KMS-11 (cell line): ENCODE results near the gene AADACL2.

ENCODE experiments used
- H2AFZ ChIP-seq: fragments of 200-600 bp; sonication (generic); 2 replicates; pipeline ENCODE4 v1.6.1; 2016; ENCODE audit warnings: antibody characterized with exemption, mixed run types, low read depth
- H3K27ac ChIP-seq: fragments of 200-600 bp; sonication (generic); 2 replicates; pipeline ENCODE4 v1.6.1; 2016; ENCODE audit warnings: mild to moderate bottlenecking, mixed run types
- H3K27me3 ChIP-seq: fragments of 200-600 bp; sonication (generic); 2 replicates; pipeline ENCODE4 v1.6.1; 2017; ENCODE audit warnings: mild to moderate bottlenecking, low read depth, mixed run types, moderate library complexity; ENCODE audit not compliant: insufficient read depth
- H3K36me3 ChIP-seq: fragments of 200-600 bp; sonication (generic); 2 replicates; pipeline ENCODE4 v1.6.1; 2017; ENCODE audit warnings: mild to moderate bottlenecking, mixed run types; ENCODE audit not compliant: insufficient read depth
- H3K4me1 ChIP-seq: fragments of 200-600 bp; sonication (generic); 2 replicates; pipeline ENCODE4 v1.6.1; 2016; ENCODE audit warnings: mild to moderate bottlenecking, low read depth, mixed run types; ENCODE audit not compliant: poor library complexity, severe bottlenecking
- H3K4me2 ChIP-seq: fragments of 200-600 bp; sonication (generic); 2 replicates; pipeline ENCODE4 v1.7.0; 2016; ENCODE audit warnings: mild to moderate bottlenecking, mixed run types
- H3K4me3 ChIP-seq: fragments of 200-600 bp; sonication (generic); IDR thresholded peaks from 2 replicates; pipeline ENCODE4 v1.6.1; 2017; ENCODE audit warnings: low read depth, low read length, mixed read lengths; ENCODE audit not compliant: insufficient read depth
- H3K79me2 ChIP-seq: fragments of 200-600 bp; sonication (generic); 2 replicates; pipeline ENCODE4 v1.6.1; 2016; ENCODE audit warnings: low read depth, mixed run types; ENCODE audit not compliant: insufficient read depth
- H3K9ac ChIP-seq: fragments of 200-600 bp; sonication (generic); 2 replicates; pipeline ENCODE4 v1.6.1; 2016; ENCODE audit warnings: mild to moderate bottlenecking, mixed run types
- H4K20me1 ChIP-seq: fragments of 200-600 bp; sonication (generic); 2 replicates; pipeline ENCODE4 v1.6.1; 2016; ENCODE audit warnings: mild to moderate bottlenecking, mixed run types; ENCODE audit not compliant: insufficient read depth
- TF ChIP-seq, protein P1 (sequence below): fragments of 200-600 bp; sonication (generic); conservative IDR thresholded peaks from 2 replicates; pipeline ENCODE4 v1.6.1; 2017; ENCODE audit warnings: low read depth, mild to moderate bottlenecking, antibody characterized with exemption, low read length, moderate library complexity, mixed read lengths

Gene AADACL2

DNA sequence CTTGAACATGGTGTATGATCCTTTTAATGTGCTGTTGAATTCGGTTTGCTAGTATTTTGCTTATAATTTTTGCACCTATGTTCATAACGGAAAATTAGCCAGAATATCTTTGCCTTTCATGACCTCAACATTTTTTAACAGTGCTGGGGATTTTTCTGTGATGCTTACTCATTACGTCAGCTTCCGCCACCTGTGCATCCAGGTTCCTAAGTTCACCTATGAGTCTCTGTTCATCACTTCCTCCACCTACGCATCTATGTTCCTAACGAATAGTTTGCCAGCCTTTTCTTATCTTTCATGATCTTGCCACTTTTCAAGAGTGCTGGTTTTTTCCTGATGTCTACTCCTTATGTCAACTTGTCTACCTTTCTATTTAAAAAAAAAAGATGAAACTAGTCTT lies 16.5 kb downstream of the AADACL2 start:
- Histone ChIP-seq H3K36me3 (no peaks in the 10 kb centered on the region), H3K79me2 (no peaks in the 10 kb centered on the region), H3K27ac (no peak overlapping the region), H3K27me3 (no peaks in the 10 kb centered on the region), H2AFZ (no peak overlapping the region), H3K4me1 (no peaks in the 10 kb centered on the region), H3K4me2 (no peak overlapping the region), H3K9ac (no peak overlapping the region), H3K4me3 (no peak overlapping the region), H4K20me1 (no peaks in the 10 kb centered on the region)
- TF ChIP-seq, protein P1, sequence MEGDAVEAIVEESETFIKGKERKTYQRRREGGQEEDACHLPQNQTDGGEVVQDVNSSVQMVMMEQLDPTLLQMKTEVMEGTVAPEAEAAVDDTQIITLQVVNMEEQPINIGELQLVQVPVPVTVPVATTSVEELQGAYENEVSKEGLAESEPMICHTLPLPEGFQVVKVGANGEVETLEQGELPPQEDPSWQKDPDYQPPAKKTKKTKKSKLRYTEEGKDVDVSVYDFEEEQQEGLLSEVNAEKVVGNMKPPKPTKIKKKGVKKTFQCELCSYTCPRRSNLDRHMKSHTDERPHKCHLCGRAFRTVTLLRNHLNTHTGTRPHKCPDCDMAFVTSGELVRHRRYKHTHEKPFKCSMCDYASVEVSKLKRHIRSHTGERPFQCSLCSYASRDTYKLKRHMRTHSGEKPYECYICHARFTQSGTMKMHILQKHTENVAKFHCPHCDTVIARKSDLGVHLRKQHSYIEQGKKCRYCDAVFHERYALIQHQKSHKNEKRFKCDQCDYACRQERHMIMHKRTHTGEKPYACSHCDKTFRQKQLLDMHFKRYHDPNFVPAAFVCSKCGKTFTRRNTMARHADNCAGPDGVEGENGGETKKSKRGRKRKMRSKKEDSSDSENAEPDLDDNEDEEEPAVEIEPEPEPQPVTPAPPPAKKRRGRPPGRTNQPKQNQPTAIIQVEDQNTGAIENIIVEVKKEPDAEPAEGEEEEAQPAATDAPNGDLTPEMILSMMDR, result no peak

GRCh38 chr3:151750678-151751077 lies 17.0 kb downstream of the AADACL2 start:
- H3K4me3 ChIP-seq, result no peak overlapping the region
- no peaks in the 10 kb centered on the region for H3K79me2 ChIP-seq
- TF ChIP-seq, protein P1, result no peak
- no peak overlapping the region for H3K4me2 ChIP-seq
- no peak overlapping the region for H2AFZ ChIP-seq
- no peaks in the 10 kb centered on the region for H3K4me1 ChIP-seq
- H3K36me3 ChIP-seq, result no peaks in the 10 kb centered on the region
- no peak overlapping the region for H3K9ac ChIP-seq
- no peak overlapping the region for H3K27ac ChIP-seq
- H3K27me3 ChIP-seq, result no peaks in the 10 kb centered on the region
- H4K20me1 ChIP-seq, result no peaks in the 10 kb centered on the region

GRCh38 chr3:151751161-151751560 lies 17.4 kb downstream of the AADACL2 start:
- Histone ChIP-seq H2AFZ (no peak overlapping the region), H3K4me3 (no peak overlapping the region), H3K4me2 (no peak overlapping the region), H3K27ac (no peak overlapping the region), H3K36me3 (no peaks in the 10 kb centered on the region), H4K20me1 (no peaks in the 10 kb centered on the region), H3K9ac (no peak overlapping the region), H3K4me1 (no peaks in the 10 kb centered on the region), H3K27me3 (no peaks in the 10 kb centered on the region), H3K79me2 (no peaks in the 10 kb centered on the region)
- TF ChIP-seq, protein P1, result no peak

- Histone ChIP-seq H3K4me3 (no peak overlapping the region), H3K9ac (no peak overlapping the region), H3K36me3 (no peaks in the 10 kb centered on the region), H3K27ac (no peak overlapping the region), H3K79me2 (no peaks in the 10 kb centered on the region), H3K4me2 (no peak overlapping the region), H3K27me3 (no peaks in the 10 kb centered on the region), H2AFZ (no peak overlapping the region), H3K4me1 (no peaks in the 10 kb centered on the region), H4K20me1 (no peaks in the 10 kb centered on the region)
- TF ChIP-seq, protein P1, result no peak
Measured at GRCh38 chr3:151753846-151754245, 20.1 kb downstream of the AADACL2 start.
